ENCODE measurements around the gene ACY1.

ACY1 gene

GRCh38 chr3:51949121-51949520 lies 34.2 kb upstream of the ACY1 start:
- Histone ChIP-seq H3K9ac (ENCODE audit: low read depth, low read length) (no peak overlapping the region), H3K9me3 (ENCODE audit: insufficient read depth, low read depth, low read length) (no peaks in the 10 kb centered on the region), H3K27ac (ENCODE audit: low read length) (no peak overlapping the region), H3K36me3 (ENCODE audit: insufficient read depth, low read depth, low read length) (no peaks in the 10 kb centered on the region), H3K4me1 (ENCODE audit: insufficient read depth, low read length) (no peaks in the 10 kb centered on the region), H3K4me3 (ENCODE audit: low read length) (no peak overlapping the region), H3K27me3 (ENCODE audit: insufficient read depth, low read length) (peaks cover 46% of the 10 kb centered on the region)

DNA sequence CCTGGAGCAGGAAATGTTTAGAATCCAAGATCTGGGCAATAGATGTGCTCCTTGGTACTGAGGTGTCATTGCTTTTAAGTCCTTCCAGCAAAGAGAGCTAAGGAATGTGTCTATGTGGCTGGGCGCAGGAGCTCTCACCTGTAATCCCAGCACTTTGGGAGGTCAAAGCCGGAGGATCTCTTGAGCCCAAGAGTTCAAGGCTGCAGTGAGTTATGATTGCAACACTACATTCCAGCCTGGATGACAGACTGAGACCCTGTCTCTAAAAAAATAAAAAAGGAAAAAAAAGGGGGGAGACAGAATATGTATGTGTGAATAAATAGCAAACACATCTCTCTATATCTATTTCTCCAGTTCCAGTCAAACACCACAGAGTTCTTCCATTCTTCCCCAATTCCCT lies 32.4 kb upstream of the ACY1 start:
- H3K4me3 ChIP-seq (ENCODE audit: low read length), result no peak overlapping the region
- no peak overlapping the region for H3K27ac ChIP-seq (ENCODE audit: low read length)
- H3K4me1 ChIP-seq (ENCODE audit: insufficient read depth, low read length), result no peaks in the 10 kb centered on the region
- no peaks in the 10 kb centered on the region for H3K9me3 ChIP-seq (ENCODE audit: insufficient read depth, low read depth, low read length)
- H3K27me3 ChIP-seq (ENCODE audit: insufficient read depth, low read length), result peaks cover 64% of the 10 kb centered on the region
- H3K36me3 ChIP-seq (ENCODE audit: insufficient read depth, low read depth, low read length), result no peaks in the 10 kb centered on the region
- no peak overlapping the region for H3K9ac ChIP-seq (ENCODE audit: low read depth, low read length)

DNA sequence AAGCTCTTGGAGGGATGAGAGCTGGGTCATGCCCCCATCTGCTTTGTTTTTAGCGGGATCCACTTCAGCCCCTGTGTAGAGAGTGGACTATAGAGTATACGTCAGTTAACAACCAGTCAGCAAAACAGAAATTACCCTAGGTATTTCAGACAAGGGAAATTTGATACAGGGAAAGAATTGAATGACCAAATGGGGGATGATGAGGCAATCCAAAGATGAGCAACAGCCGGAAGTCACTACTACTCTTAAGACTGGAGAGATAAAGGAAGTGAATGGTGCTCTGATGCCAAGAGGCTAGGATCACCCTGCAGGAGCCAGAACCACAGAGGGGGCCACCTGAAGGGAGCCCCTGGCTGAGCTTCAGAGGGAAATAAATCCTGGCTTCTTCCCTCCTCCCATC lies 29.9 kb upstream of the ACY1 start:
- Histone ChIP-seq H3K27ac (ENCODE audit: low read length) (no peak overlapping the region), H3K9me3 (ENCODE audit: insufficient read depth, low read depth, low read length) (no peaks in the 10 kb centered on the region), H3K4me1 (ENCODE audit: insufficient read depth, low read length) (no peaks in the 10 kb centered on the region), H3K9ac (ENCODE audit: low read depth, low read length) (no peak overlapping the region), H3K4me3 (ENCODE audit: low read length) (no peak overlapping the region), H3K27me3 (ENCODE audit: insufficient read depth, low read length) (peaks cover 79% of the 10 kb centered on the region), H3K36me3 (ENCODE audit: insufficient read depth, low read depth, low read length) (no peaks in the 10 kb centered on the region)

DNA sequence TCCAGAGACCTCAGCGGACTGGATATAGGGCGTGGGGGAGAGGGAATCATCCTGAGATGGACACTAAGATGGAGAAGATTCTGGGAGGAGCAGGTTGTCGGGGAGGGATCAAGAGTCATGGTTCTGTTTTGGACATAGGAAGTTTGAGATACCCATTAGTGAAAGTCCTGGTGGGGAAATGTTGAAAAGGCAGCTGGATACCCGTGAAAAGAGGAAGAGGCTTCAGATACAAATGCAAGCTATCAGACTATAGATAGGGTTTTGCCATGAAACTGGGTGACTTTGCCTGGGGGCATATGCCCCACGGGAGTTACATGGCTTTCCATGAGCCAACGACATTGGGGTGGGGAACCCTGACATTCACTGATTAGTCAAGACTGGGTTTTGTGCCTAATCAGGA lies 29.2 kb upstream of the ACY1 start:
- Histone ChIP-seq H3K27me3 (ENCODE audit: insufficient read depth, low read length) (peaks cover 73% of the 10 kb centered on the region), H3K4me1 (ENCODE audit: insufficient read depth, low read length) (no peaks in the 10 kb centered on the region), H3K36me3 (ENCODE audit: insufficient read depth, low read depth, low read length) (no peaks in the 10 kb centered on the region), H3K4me3 (ENCODE audit: low read length) (no peak overlapping the region), H3K9ac (ENCODE audit: low read depth, low read length) (no peak overlapping the region), H3K27ac (ENCODE audit: low read length) (no peak overlapping the region), H3K9me3 (ENCODE audit: insufficient read depth, low read depth, low read length) (no peaks in the 10 kb centered on the region)

DNA sequence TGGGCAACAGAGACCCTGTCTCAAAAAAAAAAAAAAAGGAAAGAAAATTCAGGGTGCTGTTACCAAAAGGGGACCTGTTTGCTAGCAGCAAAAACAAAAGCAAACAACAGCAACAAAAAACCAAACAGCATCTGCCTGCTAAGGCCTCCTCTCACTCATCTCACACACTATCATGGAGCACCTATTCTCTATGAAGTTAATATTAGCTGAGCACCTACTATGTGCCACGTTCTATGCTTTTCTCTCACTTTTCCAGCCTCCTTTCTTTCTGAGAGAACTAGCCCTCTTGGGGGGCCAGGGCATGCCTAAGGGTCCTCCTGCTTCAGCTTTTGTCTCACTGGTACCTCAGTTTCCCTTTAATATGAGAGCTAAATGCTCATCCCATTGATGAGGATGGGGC lies 28.6 kb upstream of the ACY1 start:
- peaks cover 73% of the 10 kb centered on the region for H3K27me3 ChIP-seq (ENCODE audit: insufficient read depth, low read length)
- H3K27ac ChIP-seq (ENCODE audit: low read length), result no peak overlapping the region
- H3K9me3 ChIP-seq (ENCODE audit: insufficient read depth, low read depth, low read length), result no peaks in the 10 kb centered on the region
- no peaks in the 10 kb centered on the region for H3K4me1 ChIP-seq (ENCODE audit: insufficient read depth, low read length)
- H3K36me3 ChIP-seq (ENCODE audit: insufficient read depth, low read depth, low read length), result no peaks in the 10 kb centered on the region
- no peak overlapping the region for H3K9ac ChIP-seq (ENCODE audit: low read depth, low read length)
- H3K4me3 ChIP-seq (ENCODE audit: low read length), result no peak overlapping the region

- Histone ChIP-seq H3K27me3 (ENCODE audit: insufficient read depth, low read length) (peaks cover 67% of the 10 kb centered on the region), H3K4me3 (ENCODE audit: low read length) (peak within 1 kb of the TSS; percentile 58; the same call in 1 of the 2 replicates), H3K9ac (ENCODE audit: low read depth, low read length) (no peak within 1 kb of the TSS), H3K27ac (ENCODE audit: low read length) (no peak within 1 kb of the TSS), H3K4me1 (ENCODE audit: insufficient read depth, low read length) (no peaks in the 10 kb centered on the region), H3K9me3 (ENCODE audit: insufficient read depth, low read depth, low read length) (no peaks in the 10 kb centered on the region), H3K36me3 (ENCODE audit: insufficient read depth, low read depth, low read length) (no peaks in the 10 kb centered on the region)
These were observed 28.0 kb upstream of the ACY1 start, which contains the start of gene GPR62 for GRCh38 chr3:51955175-51955892. GPR62 (plus strand) TSS chr3:51955381; CDS start chr3:51955653, 272 bp downstream.

DNA sequence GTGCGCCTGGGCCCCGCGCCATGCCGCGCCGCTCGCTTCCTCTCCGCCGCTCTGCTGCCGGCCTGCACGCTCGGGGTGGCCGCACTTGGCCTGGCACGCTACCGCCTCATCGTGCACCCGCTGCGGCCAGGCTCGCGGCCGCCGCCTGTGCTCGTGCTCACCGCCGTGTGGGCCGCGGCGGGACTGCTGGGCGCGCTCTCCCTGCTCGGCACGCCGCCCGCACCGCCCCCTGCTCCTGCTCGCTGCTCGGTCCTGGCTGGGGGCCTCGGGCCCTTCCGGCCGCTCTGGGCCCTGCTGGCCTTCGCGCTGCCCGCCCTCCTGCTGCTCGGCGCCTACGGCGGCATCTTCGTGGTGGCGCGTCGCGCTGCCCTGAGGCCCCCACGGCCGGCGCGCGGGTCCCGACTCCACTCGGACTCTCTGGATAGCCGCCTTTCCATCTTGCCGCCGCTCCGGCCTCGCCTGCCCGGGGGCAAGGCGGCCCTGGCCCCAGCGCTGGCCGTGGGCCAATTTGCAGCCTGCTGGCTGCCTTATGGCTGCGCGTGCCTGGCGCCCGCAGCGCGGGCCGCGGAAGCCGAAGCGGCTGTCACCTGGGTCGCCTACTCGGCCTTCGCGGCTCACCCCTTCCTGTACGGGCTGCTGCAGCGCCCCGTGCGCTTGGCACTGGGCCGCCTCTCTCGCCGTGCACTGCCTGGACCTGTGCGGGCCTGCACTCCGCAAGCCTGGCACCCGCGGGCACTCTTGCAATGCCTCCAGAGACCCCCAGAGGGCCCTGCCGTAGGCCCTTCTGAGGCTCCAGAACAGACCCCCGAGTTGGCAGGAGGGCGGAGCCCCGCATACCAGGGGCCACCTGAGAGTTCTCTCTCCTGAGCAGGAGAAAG lies 27.2 kb upstream of the ACY1 start:
- Histone ChIP-seq H3K27ac (ENCODE audit: low read length) (no peak overlapping the region), H3K4me1 (ENCODE audit: insufficient read depth, low read length) (no peaks in the 10 kb centered on the region), H3K4me3 (ENCODE audit: low read length) (peak overlapping the region; percentile 58; the same call in 1 of the 2 replicates), H3K27me3 (ENCODE audit: insufficient read depth, low read length) (peaks cover 59% of the 10 kb centered on the region), H3K9me3 (ENCODE audit: insufficient read depth, low read depth, low read length) (no peaks in the 10 kb centered on the region), H3K9ac (ENCODE audit: low read depth, low read length) (no peak overlapping the region), H3K36me3 (ENCODE audit: insufficient read depth, low read depth, low read length) (no peaks in the 10 kb centered on the region)

DNA sequence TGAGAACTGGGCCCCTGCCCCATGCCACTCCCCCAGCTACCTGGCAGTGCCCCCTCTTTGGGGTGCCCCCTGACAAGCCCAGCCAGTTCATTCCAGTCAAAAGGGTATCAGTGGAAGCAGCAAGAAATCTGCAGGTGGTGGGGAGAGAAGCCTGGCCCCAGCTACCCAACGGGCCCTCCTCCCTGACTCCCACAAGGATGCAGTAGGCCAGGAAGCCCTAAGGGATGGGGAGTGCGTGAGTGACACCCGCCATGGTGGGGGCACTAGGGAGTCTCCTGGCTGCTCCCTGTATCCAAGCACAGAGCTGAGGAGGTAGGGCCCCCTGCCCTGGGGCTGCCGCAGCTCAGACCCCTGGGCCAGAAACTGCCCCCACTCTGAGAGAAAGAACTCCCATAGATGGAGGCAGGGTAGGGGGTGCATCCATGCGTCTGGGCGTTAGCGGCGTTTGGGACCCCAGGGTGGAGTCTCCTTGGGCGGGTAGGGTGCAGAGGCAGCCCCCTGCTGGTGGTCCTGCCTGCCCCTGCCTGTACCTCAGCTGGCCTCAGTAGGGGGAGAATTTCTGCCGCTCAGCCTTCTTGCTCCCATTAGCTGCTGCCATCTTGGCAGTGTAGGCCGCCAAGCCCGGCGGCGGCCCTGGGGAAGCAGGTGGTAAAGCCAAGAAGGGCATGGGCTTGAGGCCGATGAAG lies 25.7 kb upstream of the ACY1 start:
- no peaks in the 10 kb centered on the region for H3K36me3 ChIP-seq (ENCODE audit: insufficient read depth, low read depth, low read length)
- H3K4me3 ChIP-seq (ENCODE audit: low read length), result no peak overlapping the region
- peaks cover 60% of the 10 kb centered on the region for H3K27me3 ChIP-seq (ENCODE audit: insufficient read depth, low read length)
- H3K9me3 ChIP-seq (ENCODE audit: insufficient read depth, low read depth, low read length), result no peaks in the 10 kb centered on the region
- no peak overlapping the region for H3K27ac ChIP-seq (ENCODE audit: low read length)
- H3K4me1 ChIP-seq (ENCODE audit: insufficient read depth, low read length), result no peaks in the 10 kb centered on the region
- no peak overlapping the region for H3K9ac ChIP-seq (ENCODE audit: low read depth, low read length)

- Histone ChIP-seq H3K4me3 (ENCODE audit: low read length) (no peak overlapping the region), H3K27ac (ENCODE audit: low read length) (no peak overlapping the region), H3K9me3 (ENCODE audit: insufficient read depth, low read depth, low read length) (no peaks in the 10 kb centered on the region), H3K36me3 (ENCODE audit: insufficient read depth, low read depth, low read length) (no peaks in the 10 kb centered on the region), H3K27me3 (ENCODE audit: insufficient read depth, low read length) (peaks cover 55% of the 10 kb centered on the region), H3K9ac (ENCODE audit: low read depth, low read length) (no peak overlapping the region), H3K4me1 (ENCODE audit: insufficient read depth, low read length) (no peaks in the 10 kb centered on the region)
These were observed 24.5 kb upstream of the ACY1 start for GRCh38 chr3:51958603-51959521.

DNA sequence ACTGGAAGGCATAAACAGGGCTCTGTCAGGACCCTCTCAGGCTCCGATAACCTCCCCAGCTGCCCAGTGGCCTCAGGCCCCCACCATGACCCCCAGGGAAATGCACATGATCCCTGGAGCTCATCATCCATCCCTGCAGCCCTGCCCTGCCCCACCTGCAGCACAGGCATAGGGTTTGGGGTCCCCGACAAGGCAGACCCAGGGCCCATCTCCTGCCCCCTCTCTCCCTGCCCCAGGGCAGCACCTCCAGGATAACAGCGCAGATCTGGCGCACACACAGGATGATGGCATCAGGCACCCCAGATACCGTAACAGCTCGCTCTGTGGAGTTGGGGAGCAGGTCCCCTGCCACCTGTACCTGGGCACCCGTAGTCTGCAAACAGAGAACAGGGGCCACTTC lies 23.7 kb upstream of the ACY1 start:
- Histone ChIP-seq H3K4me1 (ENCODE audit: insufficient read depth, low read length) (no peaks in the 10 kb centered on the region), H3K4me3 (ENCODE audit: low read length) (no peak overlapping the region), H3K27ac (ENCODE audit: low read length) (no peak overlapping the region), H3K9ac (ENCODE audit: low read depth, low read length) (no peak overlapping the region), H3K36me3 (ENCODE audit: insufficient read depth, low read depth, low read length) (no peaks in the 10 kb centered on the region), H3K27me3 (ENCODE audit: insufficient read depth, low read length) (peaks cover 47% of the 10 kb centered on the region), H3K9me3 (ENCODE audit: insufficient read depth, low read depth, low read length) (no peaks in the 10 kb centered on the region)

DNA sequence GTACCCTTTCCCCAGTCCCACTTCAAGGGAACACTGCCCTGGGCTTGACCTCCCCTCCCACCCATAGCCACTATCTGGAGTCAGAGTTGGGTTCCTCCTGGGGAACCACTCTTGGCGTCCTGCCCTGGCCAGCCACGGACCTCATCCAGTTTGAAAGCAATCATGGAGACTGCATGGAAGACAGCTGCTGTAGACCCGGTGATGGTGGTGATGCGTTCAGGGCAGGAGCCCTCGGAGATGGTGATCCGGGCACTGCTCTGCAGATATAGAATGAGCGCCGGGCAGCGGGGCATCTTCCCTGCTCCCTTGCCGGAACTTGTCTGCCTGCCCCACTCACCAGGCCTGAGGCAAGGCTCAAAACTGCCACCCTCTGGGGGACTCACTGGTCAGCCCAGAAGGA lies 22.9 kb upstream of the ACY1 start:
- Histone ChIP-seq H3K27me3 (ENCODE audit: insufficient read depth, low read length) (peaks cover 47% of the 10 kb centered on the region), H3K36me3 (ENCODE audit: insufficient read depth, low read depth, low read length) (no peaks in the 10 kb centered on the region), H3K4me1 (ENCODE audit: insufficient read depth, low read length) (no peaks in the 10 kb centered on the region), H3K9ac (ENCODE audit: low read depth, low read length) (no peak overlapping the region), H3K4me3 (ENCODE audit: low read length) (no peak overlapping the region), H3K9me3 (ENCODE audit: insufficient read depth, low read depth, low read length) (no peaks in the 10 kb centered on the region), H3K27ac (ENCODE audit: low read length) (no peak overlapping the region)
